Amniotic epithelial cell (primary cell): ENCODE measurements around the gene PLPPR3.

Experiments
- DNase-seq: peaks from one replicate; pipeline ENCODE4 v3.0.0-alpha.2; 2010; ENCODE audit warnings: low read depth

PLPPR3 gene

DNA sequence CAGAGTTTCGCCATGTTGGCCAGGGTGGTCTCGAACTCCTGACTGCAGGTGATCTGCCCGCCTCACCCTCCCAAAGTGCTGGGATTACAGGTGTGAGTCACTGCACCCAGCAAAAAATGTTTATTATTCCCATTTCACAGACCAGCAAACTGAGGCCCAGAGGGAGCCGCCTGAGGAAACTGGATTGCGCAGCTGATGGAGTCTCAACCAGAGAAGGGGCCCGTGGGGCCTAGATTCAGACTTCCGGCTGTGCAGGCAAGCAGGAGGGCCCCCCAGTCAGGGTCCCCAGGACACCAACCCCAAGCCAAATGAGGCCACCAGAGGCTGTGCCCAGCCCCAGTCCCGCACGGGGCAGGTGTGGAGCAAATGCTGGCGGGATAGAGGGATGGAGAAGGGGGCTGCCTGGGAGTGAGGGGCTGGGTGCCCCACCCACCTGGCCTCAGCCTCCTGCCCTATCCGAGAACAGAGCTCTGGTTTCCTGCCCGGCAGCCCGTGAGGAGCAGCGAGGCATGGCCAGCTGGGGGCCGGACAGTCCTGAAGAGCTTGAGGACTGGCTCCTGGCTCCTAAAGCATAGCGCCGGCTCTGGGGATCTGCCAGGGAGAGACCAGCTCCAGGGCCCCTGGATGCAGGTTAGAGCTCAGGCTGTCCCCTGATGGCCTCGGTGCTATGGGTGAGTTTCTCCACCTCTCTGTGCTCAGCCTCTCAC, 48.9 kb downstream of the PLPPR3 start:
- DNase-seq, result peak; percentile 10

DNA sequence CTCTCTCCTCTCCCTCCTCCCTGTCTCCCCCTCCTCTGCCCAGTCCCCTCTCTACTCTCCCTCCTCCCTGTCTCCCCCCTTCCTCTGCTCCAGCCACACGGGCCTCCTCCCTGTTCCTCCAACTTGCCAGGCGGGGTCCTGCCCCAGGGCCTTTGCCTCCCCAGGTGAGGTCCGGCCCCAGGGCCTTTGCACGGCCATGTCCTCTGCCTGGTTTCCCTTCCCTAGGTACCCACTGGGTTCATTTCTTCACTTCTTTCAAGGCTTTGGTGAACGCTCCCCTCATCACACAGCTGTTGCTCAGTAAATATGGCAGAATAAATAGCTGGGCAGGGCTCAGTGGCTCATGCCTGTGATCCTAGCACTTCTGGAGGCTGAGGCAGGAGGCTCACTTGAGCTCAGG, 49.7 kb downstream of the PLPPR3 start:
- DNase-seq, result no peak

DNA sequence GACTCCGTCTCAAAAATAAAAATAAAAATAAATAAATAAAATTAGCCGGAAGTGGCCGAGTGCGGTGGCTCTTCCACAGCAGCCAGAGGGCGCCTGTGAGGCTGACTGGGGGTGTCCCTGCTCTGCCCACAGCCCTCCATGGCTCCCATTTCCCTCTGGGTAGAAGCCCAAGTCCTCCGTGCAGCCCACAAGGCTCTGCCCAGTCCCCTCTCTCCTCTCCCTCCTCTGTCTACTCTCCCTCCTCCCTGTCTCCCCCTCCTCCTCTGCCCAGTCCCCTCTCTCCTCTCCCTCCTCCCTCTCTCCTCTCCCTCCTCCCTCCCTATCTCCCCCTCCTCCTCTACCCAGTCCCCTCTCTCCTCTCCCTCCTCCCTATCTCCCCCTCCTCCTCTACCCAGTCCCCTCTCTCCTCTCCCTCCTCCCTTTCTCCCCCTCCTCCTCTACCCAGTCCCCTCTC, 50.4 kb downstream of the PLPPR3 start:
- DNase-seq, result peak; percentile 55

DNA sequence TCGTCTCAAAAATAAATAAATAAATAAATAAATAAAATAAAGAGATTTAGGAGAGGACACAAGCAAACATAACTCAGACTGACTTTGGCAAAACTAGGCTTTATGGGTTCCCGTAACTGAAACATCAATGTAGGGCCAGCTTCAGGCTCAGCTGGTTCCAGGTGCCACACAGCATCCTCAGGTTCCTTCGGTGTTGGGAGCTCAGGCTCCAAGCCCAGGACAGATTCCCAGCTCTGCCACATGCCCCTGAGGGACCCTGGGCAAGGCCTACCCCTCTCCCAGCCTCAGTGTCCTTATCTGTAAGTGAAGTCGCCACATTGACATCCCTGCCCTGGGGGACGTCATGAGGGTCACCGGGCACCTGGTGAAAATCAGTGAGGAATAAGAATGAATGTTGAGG, 52.1 kb downstream of the PLPPR3 start:
- no peak for DNase-seq

DNA sequence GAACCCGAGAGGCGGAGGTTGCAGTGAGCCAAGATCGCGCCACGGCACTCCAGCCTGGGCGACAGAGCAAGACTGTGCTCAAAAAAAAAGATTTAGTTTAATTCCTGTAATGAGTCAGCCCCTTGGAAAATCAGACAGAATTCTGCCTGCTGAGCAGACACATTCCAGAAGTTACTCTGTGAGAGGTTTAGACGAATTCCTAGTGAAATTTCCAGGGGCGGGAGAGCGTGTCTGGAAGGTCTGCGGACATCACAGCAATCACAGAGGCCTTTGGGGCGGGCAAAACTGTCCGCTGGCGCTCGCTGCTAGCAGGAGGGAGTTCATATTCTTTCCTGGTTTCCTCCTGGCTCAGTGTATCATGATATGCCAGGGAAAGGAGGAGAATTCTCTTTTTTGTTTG, 53.3 kb downstream of the PLPPR3 start:
- peak; percentile 94 for DNase-seq

DNA sequence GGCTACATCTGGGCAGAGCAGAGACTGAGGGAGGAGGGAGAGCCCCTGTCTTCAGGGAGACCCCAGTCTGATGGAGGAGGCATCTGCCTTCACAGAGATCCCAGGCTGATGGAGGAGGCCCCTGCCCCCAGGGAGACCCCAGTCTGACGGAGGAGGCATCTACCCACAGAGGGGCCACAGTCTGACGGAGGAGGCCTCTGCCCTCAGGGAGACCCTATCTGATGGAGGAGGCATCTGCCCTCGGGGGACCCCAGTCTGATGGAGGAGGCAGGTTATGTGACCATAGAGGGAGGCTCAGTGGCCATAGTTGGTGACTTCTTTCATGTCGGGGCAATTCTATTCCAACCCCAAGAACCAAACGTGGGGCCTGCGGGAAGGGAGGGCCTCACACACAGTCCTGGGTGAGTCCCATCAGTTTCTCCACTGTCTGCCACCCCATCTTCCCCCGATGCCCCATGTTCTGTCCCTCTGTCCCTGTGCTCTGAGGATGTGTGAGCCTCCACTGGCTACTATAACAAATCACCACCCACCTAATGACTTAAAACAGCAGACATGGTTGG, 56.5 kb downstream of the PLPPR3 start:
- DNase-seq, result no peak

DNA sequence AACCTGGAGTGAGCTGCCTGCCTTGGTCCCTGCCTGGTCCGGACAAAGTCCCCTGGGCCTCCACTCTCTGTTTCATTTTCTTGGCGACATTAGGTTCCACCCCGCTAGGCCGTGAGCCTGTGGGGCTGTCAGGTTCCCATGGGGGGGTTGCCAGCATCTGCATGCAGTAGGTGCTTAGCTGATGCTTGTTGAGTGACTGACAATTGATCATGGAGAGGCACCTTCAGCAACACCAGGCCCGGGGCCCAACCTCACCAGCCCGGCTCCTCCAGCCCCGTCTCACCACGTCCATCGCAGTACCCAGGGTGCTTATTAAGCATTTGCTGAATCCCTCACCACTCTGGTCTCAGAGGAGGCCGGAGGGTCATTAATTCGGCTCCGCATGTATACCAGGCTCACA, 57.5 kb downstream of the PLPPR3 start:
- DNase-seq, result no peak

DNA sequence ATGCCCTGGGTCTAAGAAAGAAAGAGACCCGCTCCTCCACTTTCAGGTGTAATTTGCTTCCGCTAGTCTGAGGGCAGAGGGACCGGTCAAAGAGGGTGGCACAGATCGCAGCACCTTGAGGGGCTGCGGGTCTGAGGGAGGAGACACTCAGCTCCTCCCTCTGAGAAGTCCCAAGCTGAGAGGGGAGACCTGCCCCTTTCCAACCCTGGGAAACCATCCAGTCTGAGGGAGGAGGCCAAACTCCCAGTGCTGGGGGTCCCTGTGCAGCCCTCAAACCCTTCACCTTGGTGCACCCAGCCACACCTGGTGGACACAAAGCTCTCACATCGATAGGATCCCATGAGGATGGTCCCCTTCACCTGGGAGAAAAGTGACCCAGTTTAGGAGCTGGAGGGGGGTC, 57.9 kb downstream of the PLPPR3 start:
- no peak for DNase-seq

DNA sequence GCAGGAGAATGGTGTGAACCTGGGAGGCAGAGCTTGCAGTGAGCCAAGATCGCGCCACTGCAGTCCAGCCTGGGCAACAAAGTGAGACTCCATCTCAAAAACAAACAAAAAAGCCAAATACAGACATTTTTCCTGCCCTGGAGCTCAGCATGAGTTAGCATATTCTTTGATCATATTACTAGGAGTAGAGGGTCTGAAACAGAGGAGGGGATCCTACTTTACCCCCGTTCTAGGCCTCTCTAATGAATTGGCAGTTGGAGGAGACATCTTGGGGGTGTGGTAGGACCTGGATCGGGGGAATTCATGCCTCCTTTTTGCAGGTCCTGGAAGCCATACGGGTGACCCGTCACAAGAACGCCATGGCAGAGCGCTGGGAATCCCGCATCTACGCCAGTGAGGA, 58.6 kb downstream of the PLPPR3 start:
- no peak for DNase-seq
